ENCODE results near the gene CLEC5A.
"Not testable (repeated sequence)": the region's sequence is repeated elsewhere in the genome, so short reads cannot be mapped to it uniquely, and the experiment has no call there.

CLEC5A gene

DNA sequence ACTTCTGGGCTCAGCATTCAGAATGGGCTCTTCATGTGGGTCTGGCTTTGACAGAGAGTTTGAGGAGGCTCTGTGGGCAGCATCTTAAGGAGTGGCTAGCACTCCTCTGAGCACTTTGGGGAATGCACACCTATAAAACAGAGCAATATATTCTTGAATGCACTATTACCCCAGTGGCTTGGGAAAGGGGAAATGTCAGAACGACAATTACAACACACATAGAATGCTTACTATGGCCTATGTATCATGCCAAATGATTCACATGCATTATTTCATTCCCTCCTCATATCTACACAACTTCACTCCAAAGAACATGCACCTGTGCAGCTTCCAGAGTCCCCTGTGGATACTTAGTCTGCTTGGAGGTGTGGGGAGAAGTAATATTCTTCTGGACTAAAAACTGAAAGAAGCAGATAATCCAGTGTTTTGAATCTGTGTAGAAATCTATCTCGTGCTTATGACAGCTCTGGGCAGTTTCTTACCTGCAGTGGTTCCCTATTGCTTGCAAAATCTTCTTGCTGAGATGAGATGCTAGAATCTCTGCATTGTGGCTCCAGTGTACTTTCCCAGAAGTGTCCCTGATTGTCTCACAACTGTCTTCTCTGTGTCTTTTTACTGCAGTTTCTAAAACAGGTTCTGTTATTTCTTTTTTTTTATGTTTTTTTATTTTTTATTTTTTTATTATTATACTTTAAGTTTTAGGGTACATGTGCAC is 43.4 kb upstream of the CLEC5A start:
- no peaks in the 10 kb centered on the region for H3K27me3 ChIP-seq (ENCODE audit: low read depth, low read length)
- H3K36me3 ChIP-seq (replicated peaks; ENCODE audit: low read depth, low read length) = no peaks in the 10 kb centered on the region
- no peak overlapping the region for H3K9ac ChIP-seq (ENCODE audit: low read length)
- no peak overlapping the region for H3K4me2 ChIP-seq (ENCODE audit: low read length)
- no peaks in the 10 kb centered on the region for H3K79me2 ChIP-seq (ENCODE audit: low read length)
- H3K9me3 ChIP-seq (ENCODE audit: insufficient read depth, low read length) = no peaks in the 10 kb centered on the region
- TF ChIP-seq, protein P1, sequence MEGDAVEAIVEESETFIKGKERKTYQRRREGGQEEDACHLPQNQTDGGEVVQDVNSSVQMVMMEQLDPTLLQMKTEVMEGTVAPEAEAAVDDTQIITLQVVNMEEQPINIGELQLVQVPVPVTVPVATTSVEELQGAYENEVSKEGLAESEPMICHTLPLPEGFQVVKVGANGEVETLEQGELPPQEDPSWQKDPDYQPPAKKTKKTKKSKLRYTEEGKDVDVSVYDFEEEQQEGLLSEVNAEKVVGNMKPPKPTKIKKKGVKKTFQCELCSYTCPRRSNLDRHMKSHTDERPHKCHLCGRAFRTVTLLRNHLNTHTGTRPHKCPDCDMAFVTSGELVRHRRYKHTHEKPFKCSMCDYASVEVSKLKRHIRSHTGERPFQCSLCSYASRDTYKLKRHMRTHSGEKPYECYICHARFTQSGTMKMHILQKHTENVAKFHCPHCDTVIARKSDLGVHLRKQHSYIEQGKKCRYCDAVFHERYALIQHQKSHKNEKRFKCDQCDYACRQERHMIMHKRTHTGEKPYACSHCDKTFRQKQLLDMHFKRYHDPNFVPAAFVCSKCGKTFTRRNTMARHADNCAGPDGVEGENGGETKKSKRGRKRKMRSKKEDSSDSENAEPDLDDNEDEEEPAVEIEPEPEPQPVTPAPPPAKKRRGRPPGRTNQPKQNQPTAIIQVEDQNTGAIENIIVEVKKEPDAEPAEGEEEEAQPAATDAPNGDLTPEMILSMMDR (IDR thresholded peaks at IDR 0.05; ENCODE audit: low read depth, low read length) = no peak
- TF ChIP-seq EZH2phosphoT487 (IDR thresholded peaks at IDR 0.05; ENCODE audit: low read depth) = no peak
- H3K4me3 ChIP-seq (ENCODE audit: low read length) = no peak overlapping the region
- no peaks in the 10 kb centered on the region for H4K20me1 ChIP-seq (ENCODE audit: insufficient read depth, low read length)
- H2AFZ ChIP-seq (ENCODE audit: low read depth, low read length) = no peak overlapping the region
- no peaks in the 10 kb centered on the region for H3K4me1 ChIP-seq (ENCODE audit: low read length)
- no peak overlapping the region for H3K27ac ChIP-seq (ENCODE audit: low read length)

- H3K4me1 ChIP-seq (ENCODE audit: low read length); H3K4me2 ChIP-seq (ENCODE audit: low read length); H3K4me3 ChIP-seq (ENCODE audit: low read length); H3K27ac ChIP-seq (ENCODE audit: low read length); H4K20me1 ChIP-seq (ENCODE audit: insufficient read depth, low read length); H2AFZ ChIP-seq (ENCODE audit: low read depth, low read length); H3K27me3 ChIP-seq (ENCODE audit: low read depth, low read length); H3K9ac ChIP-seq (ENCODE audit: low read length); H3K9me3 ChIP-seq (ENCODE audit: insufficient read depth, low read length); H3K79me2 ChIP-seq (ENCODE audit: low read length); H3K36me3 ChIP-seq (replicated peaks; ENCODE audit: low read depth, low read length): not testable (repeated sequence)
Measured at GRCh38 chr7:141987803-141988202, 41.0 kb upstream of the CLEC5A start.

DNA sequence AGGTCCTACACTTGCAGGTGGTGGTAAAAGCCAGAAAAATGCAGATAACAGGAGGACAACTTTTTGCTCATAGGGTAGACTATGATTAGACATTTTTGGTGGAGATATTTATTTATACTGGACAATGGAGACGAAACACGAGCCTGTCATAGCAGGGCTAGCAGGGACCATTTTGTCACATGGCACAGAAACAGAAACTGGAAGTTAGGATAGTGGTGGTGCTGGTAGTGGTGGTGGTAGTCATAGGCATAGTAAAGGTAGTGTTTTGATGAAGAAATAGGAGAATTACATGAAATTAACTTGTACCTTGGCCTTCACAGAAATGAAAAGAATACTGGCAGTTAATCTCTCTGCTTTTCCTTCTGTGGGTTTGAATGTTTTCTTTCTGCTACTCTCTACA is 40.1 kb upstream of the CLEC5A start:
- Histone ChIP-seq H3K27me3 (ENCODE audit: low read depth, low read length) (no peaks in the 10 kb centered on the region), H4K20me1 (ENCODE audit: insufficient read depth, low read length) (no peaks in the 10 kb centered on the region), H3K9me3 (ENCODE audit: insufficient read depth, low read length) (no peaks in the 10 kb centered on the region), H3K4me3 (ENCODE audit: low read length) (no peak overlapping the region), H3K4me1 (ENCODE audit: low read length) (no peaks in the 10 kb centered on the region), H3K27ac (ENCODE audit: low read length) (no peak overlapping the region), H3K4me2 (ENCODE audit: low read length) (no peak overlapping the region), H3K9ac (ENCODE audit: low read length) (no peak overlapping the region), H3K79me2 (ENCODE audit: low read length) (no peaks in the 10 kb centered on the region), H2AFZ (ENCODE audit: low read depth, low read length) (no peak overlapping the region), H3K36me3 (replicated peaks; ENCODE audit: low read depth, low read length) (no peaks in the 10 kb centered on the region)
- TF ChIP-seq, protein P1 (IDR thresholded peaks at IDR 0.05; ENCODE audit: low read depth, low read length) = no peak
- no peak for TF ChIP-seq EZH2phosphoT487 (IDR thresholded peaks at IDR 0.05; ENCODE audit: low read depth)

GRCh38 chr7:141985926-141986325 is 39.2 kb upstream of the CLEC5A start:
- not testable (repeated sequence) for H3K36me3 ChIP-seq (replicated peaks; ENCODE audit: low read depth, low read length); H3K9ac ChIP-seq (ENCODE audit: low read length); H2AFZ ChIP-seq (ENCODE audit: low read depth, low read length); H3K79me2 ChIP-seq (ENCODE audit: low read length); H3K27me3 ChIP-seq (ENCODE audit: low read depth, low read length); H4K20me1 ChIP-seq (ENCODE audit: insufficient read depth, low read length); H3K4me2 ChIP-seq (ENCODE audit: low read length); H3K4me3 ChIP-seq (ENCODE audit: low read length); H3K9me3 ChIP-seq (ENCODE audit: insufficient read depth, low read length); H3K27ac ChIP-seq (ENCODE audit: low read length); H3K4me1 ChIP-seq (ENCODE audit: low read length)

GRCh38 chr7:141979568-141979967 is 32.8 kb upstream of the CLEC5A start:
- no peaks in the 10 kb centered on the region for H3K79me2 ChIP-seq (ENCODE audit: low read length)
- no peaks in the 10 kb centered on the region for H4K20me1 ChIP-seq (ENCODE audit: insufficient read depth, low read length)
- H2AFZ ChIP-seq (ENCODE audit: low read depth, low read length) = no peak overlapping the region
- no peaks in the 10 kb centered on the region for H3K36me3 ChIP-seq (replicated peaks; ENCODE audit: low read depth, low read length)
- H3K4me1 ChIP-seq (ENCODE audit: low read length) = peaks cover 4% of the 10 kb centered on the region
- no peak overlapping the region for H3K4me2 ChIP-seq (ENCODE audit: low read length)
- no peaks in the 10 kb centered on the region for H3K27me3 ChIP-seq (ENCODE audit: low read depth, low read length)
- H3K9me3 ChIP-seq (ENCODE audit: insufficient read depth, low read length) = no peaks in the 10 kb centered on the region
- H3K9ac ChIP-seq (ENCODE audit: low read length) = no peak overlapping the region
- H3K27ac ChIP-seq (ENCODE audit: low read length) = no peak overlapping the region
- no peak for TF ChIP-seq EZH2phosphoT487 (IDR thresholded peaks at IDR 0.05; ENCODE audit: low read depth)
- TF ChIP-seq, protein P1 (IDR thresholded peaks at IDR 0.05; ENCODE audit: low read depth, low read length) = no peak
- no peak overlapping the region for H3K4me3 ChIP-seq (ENCODE audit: low read length)
